ENCODE measurements around the gene IMPA2.
"Not testable (repeated sequence)": the region's sequence is repeated elsewhere in the genome, so short reads cannot be mapped to it uniquely, and the experiment has no call there.

The IMPA2 gene

DNA sequence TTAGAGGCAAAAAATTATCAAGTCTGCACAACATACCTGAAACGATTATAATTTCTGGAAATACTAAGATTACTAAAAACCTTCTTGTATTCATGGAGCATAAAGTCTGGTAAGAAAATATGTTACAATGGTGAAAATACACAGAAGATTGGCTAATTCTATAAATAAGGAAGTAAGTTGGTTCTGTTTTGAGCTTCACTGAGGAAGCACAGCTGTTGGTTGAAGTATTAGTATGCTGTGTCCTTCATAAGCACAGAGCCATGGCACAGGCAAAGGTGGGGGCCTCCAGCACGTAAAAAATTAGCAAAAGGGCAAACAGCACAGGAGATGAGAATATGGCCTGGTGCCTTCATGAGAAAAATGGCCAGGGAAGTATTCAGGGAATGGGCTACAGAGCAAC lies 72.0 kb downstream of the IMPA2 start:
- no peak for FAIRE-seq

DNA sequence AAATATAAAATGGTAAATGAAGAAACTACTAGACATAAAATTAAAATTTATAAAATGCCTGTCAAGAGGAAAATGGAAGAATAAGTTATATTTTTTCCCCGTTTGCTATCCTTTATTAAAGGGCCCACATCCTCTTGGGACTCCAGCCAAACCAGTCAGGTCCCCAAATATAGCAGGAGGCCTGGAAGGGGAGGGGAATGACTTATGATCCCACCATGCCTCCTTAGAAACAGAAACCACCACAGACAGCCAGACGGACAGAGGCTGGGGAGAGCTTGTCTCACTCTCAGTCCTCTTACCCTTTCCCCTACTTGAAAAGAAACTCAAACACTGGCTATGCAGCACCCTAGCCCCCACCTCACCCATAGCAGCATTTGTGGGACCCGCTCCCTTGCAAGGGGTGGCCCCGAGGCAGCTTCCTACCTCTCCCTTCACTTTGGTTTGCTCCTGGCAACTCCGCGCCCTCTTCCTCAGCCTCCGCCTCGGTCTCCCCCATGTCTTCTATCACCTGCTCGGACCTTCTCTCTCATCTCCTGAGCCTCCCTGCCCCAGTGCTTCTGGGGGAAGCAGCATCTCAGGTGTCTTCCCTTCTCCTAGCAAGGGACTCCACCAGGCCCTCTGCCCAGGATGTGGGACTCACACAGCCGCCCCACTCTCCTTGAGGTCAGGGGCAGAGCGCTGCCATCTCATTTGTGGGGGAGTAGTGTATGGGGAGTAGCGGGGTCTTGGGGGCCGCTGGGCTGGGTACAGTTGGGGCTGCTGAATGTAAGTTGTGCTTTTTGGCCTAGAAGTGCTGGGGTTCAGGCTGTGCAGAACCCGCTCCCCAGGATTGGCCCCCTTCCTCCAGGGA lies 75.0 kb downstream of the IMPA2 start:
- FAIRE-seq = no peak

DNA sequence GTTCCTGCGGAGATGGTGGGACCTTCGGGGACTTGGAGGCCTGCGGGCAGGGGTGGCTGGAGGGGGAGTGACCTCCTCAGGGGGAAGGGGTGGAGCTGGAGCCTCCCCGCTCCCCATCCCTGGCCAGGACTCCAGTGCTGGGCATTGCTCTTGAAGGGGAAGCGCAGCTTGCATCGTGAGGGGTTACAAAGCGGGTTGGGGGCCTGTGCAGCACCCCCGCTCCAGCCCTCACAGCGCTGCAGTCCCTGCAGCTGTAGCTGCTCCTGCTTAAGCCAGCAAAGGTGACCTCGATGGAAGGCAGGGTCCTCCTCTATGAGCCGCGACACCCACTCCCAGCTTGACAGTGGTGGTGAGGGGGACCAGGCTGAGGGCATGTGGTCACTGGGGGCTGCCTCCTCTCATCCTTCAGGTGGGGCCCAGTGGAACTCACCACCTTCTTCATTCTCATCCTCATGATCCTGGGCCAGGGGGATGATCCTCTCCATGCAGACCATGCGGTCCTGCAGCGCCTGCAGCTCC lies 75.6 kb downstream of the IMPA2 start:
- FAIRE-seq = no peak

DNA sequence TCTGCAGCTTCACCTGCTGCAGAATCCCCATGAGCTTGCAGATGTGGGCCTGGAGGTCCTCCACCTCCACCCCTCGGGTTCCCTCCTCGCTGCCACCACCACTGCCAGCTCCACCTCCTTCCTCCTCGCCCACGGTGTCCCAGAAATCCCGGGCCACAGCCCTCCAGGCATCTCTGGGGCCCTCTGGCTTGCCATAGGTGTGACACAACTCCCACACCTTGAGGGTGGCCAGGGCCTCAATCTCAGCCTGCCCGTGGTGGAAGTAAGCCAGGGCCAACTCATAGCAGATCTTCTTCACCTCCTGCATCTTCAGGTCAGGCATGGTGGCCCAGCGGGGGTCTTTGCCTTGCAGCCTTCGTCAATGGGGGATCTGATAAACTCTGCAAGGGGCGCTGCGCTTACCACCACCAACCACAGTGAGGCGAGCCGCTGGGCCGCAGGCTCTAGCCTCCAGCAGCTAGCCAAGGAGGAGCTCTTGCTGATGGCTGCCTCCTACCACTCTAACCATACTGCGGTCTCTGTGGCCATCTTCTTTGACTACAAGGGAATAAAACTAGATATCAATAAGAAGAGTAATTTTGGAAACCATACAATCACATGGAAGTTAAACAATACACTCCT lies 76.2 kb downstream of the IMPA2 start:
- FAIRE-seq = no peak

DNA sequence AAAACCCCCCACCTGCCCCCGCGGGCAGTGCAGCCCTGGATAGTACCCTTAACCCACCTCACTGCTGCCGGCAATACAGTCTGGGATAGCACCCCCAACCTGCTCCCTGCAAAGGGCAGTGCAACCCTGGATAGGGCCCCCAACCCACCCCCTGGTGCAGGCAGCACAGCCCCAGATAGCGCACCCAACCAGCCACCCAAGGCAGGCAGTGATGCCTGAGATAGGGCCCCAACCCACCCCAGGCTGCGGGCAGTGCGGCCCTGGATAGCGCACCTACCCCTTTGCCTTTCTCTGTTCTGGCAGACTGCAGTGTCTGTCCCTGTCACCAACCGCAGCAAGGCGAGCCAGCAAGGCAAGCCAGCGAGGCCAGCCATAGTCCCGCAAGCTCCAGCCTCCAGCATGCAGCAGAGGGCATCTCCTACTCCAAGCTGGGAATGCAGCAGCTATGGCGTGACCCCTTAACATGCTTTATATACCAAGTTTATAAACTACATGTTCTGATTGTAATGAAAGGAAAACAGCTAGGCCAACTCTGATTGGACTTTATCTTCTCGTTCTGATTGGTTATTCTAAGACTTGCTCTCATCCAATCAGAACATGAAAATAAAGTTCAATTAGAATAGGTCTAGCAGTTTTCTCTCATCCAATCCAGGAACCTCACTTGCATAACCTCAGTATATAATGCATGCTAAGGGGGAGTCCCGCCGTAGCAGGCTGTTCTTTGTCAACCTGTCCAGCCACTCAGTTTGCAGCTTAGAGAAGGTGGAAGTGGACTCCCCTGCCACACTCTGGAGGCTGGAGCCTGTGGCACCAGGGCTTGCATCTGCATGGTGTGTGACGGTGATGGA lies 78.3 kb downstream of the IMPA2 start:
- no peak for FAIRE-seq

DNA sequence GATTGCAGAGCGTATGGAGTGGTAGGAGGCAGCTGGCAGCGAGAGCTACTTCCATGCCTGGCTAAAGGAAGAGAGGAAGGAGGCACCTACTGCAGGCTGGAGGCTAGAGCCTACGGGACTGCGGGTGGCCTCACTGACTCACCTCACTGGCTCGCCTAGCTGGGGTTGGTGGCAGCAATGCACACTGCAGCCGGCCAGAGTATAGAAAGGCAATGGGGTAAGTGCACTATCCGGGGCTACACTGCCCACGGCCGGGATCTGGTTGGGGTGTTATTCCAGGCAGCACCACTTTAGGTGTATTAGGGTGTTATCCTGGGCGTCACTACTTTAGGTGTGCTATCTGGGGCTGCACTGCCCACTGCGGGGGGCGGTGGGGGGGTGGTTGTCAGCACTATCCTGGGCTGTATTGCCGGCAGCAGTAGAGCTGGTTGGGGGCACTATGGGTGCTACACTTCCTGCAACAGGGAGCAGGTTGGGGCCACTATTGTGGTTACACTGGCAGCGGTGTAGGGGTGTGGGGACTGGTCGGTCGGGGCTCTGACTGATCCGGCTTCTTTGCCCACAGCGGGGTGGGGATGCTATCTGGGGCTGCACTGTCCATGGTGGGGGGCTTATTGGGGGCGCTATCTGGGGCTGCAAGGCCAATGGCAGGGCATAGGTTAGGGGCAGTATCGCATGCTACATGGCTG lies 79.0 kb downstream of the IMPA2 start:
- no peak for FAIRE-seq

DNA sequence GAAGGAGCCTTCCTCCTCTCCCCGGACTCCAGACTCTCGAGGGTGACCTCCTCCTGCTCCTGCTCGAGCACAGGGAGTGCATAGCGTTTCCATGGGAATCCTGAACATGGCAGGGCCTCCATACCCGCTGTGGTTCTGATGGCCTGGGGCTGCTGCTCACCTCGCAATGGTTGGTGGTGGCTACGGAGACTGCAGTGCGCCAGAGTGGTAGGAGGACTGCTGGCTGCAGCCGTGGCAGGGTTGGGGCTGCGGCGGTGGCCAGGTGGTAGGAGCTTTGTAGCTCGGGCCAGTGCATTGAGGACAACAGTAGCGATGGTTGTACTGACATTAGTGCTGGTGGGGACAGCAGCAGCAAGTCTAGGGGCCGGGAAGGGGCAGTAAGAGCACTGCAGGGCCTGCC lies 80.4 kb downstream of the IMPA2 start:
- no peak for FAIRE-seq

DNA sequence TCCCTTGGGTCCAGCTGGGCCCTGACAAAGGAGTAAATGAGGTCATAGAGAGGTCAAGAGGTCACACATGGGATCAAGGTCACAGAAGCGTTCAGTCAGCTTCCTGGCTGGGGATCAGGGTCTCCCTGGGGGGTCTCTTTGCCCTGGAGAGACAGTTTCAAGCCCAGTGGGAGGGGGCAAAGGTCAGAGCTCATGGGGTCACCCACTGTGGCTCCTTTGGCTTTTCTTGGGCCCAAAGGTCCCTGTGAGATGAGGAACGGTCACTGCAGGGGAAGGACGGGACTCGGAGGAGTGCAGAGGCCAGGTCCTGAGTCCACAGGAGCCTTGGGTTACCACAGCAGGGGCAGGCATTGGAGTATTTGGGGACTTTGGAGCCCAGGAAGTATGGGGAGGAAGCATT lies 81.7 kb downstream of the IMPA2 start:
- no peak for FAIRE-seq

DNA sequence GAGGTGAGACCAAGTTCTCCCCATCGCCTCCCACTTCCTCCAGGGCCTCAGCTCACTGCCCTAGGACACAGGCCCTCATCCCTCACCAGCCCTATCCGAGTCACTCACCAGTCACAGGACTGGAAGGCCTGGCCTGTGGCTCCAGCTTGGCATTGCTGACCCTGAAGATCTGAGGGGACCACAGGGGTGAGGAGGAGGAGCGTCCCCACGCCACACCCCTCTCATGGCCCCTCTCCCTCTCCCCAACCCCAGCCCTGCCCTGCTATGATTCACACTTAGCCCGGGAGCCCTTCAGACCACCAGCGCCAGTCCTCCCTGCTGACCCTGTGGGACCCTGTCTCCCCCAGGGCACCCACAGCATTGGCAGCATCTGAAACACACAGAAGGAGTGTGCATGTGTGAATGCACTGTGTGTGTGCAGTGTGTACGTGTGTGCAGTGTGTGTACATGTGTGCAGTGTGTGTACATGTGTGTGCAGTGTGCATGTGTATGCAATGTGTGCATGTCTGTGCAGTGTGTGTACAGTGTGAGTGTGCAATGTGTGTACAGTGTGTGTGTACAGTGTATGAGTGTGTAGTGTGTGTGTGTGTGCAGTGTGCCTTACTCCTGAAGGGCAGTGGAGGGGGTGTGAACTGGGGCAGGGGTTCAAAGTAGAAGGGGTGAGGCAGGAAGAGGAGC lies 82.9 kb downstream of the IMPA2 start:
- no peak for FAIRE-seq

DNA sequence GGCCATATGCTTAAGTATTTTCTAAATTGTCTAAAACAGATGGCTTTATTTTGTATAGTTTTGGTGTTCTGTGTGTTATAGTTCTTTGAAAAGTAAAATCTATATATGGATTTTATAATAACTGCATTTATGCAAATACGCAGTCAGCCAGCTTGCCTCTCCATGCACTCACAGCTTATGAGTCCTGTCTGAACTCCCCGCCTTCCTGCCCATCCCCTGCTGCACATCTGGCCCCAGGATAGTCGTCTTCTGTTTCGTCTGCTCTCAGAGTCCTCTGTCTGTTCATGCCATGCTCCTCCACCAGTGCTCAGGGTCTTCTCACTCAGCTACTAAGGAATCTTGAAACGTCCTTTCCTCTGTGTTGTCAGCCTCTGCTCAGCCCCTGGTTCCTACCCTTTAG lies 84.1 kb downstream of the IMPA2 start:
- FAIRE-seq = no peak

DNA sequence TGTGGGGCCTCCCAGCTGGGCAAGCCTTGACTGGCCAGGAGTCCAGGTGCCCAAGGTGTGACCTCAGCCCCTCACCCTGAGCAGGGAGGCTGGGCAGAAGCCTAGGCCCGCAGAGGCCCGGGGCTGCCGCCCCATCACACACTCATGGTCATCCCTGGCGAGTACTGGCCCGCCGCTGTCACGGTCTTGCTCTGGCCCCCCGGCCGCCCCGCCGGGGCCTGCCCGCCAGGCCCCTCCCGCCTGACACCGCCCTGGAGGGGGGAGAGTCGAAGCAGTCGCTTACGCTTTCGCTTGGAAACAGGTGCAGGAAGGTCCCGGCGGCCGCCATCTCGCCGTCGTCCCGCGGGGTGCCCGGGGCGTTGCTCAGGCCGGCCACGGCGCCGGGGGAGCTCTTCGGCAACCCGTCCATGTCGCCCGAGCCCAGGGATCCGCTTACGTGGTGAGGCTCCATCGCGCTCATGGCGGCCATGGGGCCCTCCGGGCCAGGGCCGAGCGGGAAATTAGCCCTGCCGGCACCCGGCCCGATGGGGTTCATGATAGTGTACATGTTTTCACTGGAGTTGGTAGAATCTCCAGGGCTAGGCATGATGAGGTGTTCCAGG lies 85.7 kb downstream of the IMPA2 start:
- FAIRE-seq = no peak

DNA sequence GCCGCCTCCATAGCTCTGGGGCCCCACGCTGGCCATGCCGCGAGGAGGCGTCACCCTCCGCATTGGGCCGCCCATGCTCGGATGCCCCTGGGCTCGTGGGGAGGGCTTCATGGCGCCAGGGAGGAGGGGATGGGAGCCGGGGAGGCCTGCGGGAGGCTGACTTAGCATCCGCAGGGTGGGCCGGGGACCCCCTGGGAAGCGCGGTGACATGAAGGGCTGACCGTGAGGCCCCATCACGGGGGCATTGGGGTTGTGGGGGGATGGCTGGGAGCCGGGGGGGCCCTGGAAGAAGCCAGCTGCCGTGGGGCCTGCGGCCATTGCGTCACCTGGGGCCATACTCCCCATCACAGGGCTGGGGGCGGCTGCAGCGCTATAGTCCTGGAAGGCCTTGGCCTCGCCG lies 86.4 kb downstream of the IMPA2 start:
- FAIRE-seq = no peak

DNA sequence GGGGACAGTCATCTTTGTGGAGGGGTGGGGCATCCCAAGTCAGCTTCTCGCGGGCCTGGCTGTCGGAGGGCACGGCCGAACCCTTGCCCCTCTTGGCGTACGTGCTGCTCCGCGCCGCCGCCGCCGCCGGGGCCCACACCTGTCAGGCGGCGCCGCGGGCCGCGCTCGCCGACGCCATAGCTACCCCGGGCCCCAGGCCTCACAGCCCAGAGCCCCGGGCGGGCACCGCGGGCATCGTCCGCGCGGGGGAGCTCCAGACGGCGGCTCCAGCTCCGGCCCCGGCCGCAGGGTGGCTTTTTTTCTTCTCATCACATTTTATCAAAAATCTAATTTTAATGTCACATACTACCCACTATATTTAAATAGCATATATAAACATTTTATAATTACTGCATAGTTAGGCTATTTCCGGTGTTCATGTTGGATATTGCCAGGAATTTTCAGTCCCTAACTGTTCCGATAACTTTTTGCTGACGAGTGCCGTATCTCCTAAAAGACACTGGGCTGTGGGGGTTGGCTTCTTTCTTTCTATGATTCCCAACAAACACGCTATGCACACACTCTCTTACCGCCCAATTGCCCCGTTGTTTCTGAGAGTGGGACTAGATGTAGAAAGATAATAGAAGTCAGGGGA lies 87.1 kb downstream of the IMPA2 start:
- not testable (repeated sequence) for FAIRE-seq

DNA sequence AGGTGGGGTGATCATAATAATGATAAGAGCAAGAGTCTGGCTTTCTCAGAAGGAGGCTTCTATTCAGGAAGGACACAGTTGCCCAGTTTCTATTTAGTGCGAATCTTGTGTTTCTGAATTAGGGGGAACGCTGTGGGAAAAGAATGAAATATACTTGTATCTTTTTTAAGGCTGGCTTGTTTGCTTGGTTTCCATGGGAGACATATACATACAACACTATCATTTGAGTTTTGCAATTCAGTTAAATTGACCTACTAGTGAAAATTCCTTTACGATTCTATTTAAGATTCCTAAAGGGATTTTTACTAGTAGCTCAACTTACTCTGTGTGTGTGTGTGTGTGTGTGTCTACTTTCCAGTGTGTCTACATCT lies 87.6 kb downstream of the IMPA2 start:
- no peak for FAIRE-seq

DNA sequence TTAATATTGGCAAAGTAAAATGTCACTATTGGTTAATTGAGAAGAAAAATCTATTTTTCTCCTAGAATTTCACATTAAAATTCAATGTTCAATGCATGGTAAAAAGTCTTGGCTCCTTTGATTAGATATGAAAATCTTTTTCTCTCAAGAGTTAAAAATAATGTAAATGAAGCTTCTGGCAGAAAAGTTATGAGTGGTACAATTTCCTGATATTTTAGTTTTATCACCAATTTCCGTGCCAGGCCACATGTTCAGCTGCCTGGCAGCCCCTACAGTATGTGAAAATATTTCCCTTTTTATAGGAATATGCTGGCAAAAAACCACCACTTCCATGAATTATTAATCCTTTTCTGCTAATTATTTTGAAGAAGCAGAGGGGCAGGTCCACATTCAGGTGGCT lies 89.8 kb downstream of the IMPA2 start:
- FAIRE-seq = peak; percentile 83

DNA sequence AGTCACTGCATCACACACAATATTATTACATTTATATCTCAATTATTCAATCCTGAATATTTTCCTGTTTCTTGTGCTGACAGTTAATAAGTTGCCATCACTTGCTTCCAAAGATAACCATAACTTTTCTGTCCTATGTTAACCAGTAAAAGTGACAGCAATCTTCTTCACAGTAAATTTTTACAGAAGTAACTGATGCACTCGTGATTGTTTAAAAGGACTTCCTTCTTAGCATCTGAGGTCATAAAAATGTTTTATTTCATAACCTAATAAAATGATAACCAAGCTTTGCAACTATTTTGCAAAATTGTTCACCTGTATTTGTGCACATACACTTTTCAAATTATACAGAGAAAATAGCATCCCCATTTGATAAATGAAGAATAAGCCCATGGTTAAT lies 91.7 kb downstream of the IMPA2 start:
- no peak for FAIRE-seq

DNA sequence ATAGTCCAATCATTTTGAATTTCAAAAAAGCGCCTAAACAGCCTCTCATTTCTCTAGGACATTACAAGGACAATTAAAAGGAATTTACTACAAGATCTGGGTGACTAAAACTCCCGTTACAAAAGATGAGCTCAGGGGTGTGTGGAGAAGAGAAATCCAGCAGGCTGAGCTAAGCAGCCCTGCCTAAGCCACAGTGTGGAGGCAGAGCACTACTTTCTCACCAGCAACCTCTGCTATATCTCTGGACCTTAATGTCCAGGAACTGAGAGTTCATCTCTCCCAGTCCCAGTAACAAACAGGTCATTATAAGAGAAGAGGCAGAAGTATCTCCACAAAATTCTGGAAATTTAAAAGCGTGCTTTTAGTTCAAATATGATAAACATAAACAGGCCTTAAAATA lies 93.4 kb downstream of the IMPA2 start:
- FAIRE-seq = no peak

DNA sequence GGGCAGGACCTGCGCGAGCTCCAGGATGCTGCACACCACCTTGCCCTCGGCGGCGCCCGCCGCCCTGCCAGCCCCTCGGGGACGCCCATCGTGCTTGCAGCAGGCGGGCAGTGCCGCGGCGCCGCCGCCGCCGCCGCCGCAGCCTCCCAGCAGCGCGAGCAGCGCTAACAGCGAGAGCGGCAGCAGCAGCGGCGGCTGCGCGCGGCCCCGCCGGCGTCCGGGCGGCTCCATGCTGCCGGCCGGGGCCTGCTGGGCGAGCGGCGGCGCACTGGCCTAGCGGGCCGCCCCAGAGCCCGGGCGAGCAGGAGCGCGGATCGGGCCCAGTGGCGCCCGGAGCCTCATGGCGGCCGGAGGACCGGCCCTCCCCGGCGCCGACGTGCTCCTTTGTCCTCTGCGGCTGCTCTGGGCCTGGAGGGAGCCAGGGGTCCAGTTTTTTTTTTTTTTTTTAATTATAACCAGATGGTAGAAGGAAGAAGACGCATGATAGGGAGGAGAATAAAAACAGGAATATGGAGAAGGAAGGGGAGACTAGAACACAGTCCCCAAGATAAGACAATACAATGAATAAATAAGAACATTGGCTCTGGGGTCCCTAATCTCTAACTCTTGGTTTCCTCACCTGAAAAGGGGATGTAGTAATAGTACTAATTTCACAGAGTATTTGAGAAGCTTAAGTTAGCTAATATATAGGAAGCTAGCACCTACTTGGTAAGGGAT lies 95.3 kb downstream of the IMPA2 start:
- no peak for FAIRE-seq

DNA sequence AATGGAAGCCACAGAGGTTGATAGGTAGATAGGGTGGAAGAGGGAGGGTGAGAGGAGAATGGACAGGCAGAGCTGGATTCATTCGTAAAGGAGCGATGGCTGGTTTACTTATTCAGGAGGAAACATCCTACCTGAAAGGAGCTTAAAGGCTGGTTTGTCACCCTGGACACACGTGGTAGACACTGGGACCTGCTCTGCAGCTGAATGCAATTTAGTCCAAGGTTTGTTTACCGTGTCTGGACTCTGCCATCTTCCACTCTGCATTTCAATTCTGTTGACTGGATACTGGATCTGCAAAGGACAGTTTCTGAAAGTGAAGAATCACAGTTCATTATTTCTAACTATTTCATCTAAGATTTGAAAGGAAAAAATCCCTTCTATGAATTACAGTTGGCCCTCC lies 96.7 kb downstream of the IMPA2 start:
- not testable (repeated sequence) for FAIRE-seq

DNA sequence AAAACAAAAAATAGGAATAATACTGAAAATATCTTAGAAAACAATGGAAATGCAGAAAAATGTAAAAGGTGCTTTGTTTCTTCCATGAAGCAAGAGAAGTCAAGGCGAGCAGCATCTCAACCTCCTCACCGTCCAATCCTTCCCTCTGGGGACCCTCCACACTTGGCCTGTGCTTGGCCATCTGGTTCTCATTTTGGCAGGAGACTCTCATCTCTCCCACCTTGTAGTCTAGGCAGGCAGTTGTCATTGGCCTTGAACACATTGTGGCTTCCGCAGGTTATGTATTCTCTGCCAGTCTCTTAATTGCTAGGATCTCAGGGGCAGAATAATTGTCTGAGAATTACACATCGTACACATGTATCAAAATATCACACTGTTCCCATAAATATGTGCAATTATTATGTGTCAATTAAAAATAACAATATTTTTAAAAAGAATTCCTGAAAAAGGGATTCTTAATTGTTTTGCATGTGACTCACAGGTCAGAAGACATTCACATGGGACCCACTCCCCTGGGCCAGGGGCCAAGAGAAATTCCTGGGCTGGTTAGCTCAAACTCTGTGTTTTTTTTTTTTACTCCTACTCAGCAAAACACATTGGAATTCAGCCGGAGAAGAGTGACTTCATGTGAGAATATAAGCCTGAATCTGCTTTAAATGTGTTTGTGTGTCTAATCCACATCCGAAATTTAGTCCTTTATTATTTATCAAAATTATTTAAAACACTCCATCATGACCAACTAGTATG lies 98.4 kb downstream of the IMPA2 start:
- no peak for FAIRE-seq

Data from colon (tissue), 2 donors.